Left hindlimb (tissue), 1 donor: Measurements from ENCODE around the gene STKLD1.
"Not testable (repeated sequence)": the region's sequence is repeated elsewhere in the genome, so short reads cannot be mapped to it uniquely, and the experiment has no call there.

ENCODE experiments used
- DNase-seq: peaks from one replicate; pipeline ENCODE4 v3.0.0-alpha.2; 2018

The STKLD1 gene

GRCh38 chr9:133366435-133366834 is 9.7 kb upstream of the STKLD1 start:
- DNase-seq, result no peak

DNA sequence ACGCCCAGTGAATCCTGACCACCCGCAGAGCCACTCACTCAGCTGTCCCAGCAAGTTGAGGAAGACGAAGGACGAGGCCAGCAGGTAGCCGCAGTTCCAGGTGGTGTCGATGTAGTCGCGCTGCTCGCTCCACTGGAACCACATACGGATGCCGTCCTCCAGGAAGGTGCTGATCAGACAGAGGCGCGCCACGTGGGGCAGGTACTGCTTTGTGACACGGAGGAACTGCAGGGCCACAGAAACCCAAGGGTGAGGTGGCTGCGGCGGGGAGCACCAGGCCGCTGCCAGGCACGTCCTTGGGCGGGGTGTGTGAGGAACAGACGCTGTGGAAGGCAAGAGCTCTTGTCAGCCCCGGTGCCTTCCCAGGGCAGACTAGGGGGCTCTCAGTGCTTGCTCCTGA is 8.9 kb upstream of the STKLD1 start:
- no peak for DNase-seq

GRCh38 chr9:133367778-133368177 is 8.4 kb upstream of the STKLD1 start:
- DNase-seq, result no peak

DNA sequence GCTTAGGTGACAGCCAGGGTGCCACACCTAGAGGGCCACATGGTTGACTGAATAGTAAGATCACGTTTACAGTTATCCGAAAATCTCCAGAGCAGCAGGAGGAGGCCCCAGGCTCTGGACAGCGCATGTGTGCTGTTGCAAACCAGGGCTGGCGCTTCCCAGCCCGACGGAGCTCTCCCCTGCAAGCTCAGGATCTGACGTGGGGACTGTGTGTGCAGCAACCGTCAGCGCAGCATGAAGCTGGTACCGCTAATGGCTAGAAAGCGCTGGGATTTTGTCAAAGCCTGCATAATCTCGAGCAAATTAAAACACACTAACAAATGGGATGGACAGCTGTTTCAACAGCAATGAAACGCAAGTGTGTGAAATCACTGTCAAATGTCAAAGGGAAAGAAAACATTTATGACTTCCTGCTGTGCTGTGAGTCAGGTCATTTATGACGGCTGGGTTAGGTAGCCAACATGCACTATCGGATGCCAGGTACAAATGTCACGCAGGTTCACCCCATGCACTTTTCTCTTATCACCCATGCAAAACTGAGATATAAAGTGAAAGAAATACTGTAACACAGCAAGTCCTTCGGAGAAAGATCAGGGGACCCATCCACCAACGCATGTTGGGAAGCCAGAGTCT is 7.8 kb upstream of the STKLD1 start:
- no peak for DNase-seq

- DNase-seq, result no peak
Observed at GRCh38 chr9:133369422-133369821, 6.7 kb upstream of the STKLD1 start.

DNA sequence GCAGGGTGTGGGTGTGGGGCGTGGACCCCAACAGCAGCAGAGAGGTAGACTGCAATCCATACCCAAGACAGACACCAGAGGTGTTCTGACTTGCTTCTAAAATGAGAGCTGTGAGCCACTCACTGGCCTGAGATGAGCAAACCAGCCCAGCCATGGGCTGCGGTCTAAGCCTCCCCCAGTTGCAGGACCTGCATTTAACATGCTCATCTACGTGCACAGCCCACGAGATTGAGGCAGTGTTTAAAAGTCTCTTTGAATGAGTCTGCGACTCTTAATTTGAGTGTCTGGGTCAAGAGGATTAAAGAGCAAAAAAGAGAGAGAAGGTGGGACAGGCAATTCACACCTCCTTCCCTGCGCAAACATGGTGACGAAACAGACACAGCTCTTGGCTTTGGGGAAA is 6.2 kb upstream of the STKLD1 start:
- DNase-seq, result no peak

GRCh38 chr9:133370685-133371084 is 5.5 kb upstream of the STKLD1 start:
- no peak for DNase-seq

GRCh38 chr9:133371261-133371711 is 4.9 kb upstream of the STKLD1 start:
- DNase-seq, result no peak

DNA sequence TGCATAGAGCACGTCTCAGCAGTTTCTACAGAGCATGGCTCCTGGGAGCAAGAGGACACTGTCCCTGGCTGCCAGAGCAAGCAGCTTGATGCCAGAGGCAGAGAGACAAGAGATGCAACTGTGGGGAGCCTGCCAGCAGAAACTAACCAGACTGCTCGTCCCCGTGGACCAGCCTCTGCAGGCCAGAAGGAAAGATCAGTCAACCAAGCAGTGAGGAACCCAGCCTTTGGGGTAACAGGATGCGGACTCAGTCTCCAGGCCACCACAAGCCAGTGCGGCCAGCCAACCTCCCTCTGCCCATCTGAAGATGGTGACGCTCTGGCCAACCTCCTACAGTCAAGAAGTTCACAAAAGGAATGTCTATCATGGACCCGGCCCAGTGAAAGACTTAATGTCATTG is 4.0 kb upstream of the STKLD1 start:
- no peak for DNase-seq

DNA sequence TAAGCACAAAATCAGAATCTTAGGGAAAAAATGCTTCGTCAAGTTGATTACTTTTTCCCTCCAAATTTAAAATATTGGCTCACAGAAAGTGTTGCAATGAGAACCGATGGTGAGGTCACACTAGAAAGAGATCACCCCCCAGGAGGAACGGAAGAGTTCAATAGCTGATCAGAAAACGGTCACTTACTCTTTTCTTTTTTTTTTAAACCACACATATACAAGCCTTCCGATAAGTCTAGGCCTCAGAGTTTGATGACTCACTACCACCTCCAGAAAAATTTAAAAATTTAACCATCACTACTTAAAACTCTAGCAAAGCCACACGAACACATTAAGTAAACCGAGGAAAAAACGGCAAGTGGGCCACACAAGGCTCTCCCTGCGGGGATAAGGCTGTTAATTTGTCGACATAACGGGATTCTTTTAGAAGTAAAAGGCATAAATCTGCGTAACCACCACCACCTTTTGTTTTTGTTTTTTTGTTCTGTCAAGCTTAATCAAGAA is 1.5 kb upstream of the STKLD1 start:
- no peak for DNase-seq

DNA sequence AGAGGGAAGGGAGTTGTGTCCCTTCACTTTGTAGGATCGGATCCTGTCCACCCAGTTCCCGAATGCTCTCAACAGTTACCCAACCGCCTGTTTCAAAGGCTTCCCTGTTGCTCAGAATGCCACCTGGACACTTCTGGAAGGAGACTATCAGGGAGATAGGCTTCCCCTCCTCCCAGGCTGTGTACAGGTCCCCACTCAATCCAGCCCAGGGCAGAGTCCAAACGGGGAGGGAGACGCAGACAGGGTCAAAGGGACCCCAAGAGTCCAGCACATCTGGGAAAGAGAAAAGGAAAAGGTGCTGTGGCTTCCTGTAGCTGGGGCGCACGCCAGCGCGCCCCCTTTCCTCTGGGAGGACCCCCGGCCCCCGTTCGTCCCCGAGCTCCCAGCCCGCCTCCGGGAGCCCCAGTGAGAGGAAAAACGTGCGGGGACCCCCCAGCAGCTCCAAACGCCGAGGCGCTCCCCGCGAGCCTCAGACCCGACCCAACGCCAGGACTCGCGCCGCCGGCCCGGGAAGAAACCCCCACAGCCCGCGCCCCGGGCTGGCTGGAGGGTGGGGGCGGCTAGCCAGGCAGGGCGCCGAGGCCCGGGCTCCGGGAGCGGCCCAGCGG is 946 bp upstream of the STKLD1 start:
- no peak for DNase-seq

GRCh38 chr9:133377280-133377679 is 1.1 kb downstream of the STKLD1 start:
- DNase-seq, result not testable (repeated sequence)

GRCh38 chr9:133377721-133378216 is 1.6 kb downstream of the STKLD1 start:
- DNase-seq, result no peak

DNA sequence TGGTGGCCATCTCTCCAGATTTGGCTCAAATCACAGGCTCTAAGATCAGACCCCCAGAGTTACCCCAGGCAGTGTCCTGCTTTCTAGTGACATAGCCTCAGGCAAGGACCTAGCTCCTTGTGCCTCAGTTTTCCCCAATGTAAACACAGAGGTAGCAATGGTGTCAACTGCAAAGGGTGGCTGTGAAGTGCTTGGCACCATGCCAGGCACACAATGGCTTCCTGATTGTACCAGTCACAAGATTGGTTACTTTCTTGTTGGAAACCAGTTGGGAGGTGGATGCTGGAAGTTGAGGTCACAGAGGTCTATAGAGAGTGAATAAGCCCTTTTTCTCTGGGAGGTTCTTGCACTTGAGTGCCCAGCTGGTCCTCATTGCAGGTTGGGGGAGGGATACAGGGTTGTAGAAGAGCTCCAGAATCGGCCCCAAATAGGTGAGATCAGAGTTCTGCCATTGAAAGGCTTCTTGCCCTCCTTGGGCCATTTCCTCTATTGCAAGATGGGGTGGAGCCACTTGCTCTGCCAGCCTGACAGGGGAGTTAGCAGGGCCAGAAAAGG is 2.3 kb downstream of the STKLD1 start:
- no peak for DNase-seq

DNA sequence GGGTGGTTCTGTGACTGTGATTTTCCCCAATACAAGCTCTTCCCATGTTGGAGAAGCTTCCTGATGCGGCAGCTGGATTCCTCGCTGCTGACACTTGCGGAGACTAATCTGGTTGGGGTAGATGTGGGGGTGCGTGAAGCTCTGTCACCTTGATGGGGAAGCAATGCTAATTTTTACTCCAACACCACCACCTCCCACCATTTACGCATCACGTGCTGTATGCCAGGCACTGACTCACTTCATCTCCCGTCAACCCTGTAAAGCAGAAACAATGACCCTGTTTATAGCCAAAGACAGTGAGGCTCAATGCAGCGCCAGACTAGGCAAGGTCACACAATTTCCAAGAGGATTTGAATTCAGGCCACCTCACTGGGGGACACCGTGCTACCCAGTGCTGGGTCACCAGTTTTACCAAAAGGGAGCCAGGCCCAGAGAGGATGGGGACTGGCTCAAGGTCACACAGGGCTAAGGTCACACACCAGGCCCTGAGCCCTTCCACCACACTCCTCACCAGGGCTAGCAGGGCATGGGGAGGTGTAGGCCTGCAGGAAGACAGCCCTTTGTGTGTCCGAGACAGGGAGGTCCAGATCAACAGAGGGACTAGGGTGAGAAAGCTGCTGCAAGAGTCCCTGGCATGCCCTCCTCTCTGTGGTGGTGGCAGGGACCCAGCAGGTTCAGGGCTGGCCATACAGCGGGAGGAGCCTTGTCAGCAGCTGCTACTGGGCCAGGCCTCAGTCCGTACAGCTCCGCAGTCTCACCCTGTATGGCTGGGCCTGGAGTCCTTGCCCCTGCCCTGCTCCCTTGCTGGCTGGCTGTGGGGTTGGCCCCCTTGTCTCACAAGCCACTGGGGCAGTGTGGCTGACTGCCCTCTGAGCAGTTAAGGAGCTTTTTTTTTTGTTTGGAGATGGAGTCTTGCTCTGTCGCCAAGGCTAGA is 3.3 kb downstream of the STKLD1 start:
- no peak for DNase-seq

DNA sequence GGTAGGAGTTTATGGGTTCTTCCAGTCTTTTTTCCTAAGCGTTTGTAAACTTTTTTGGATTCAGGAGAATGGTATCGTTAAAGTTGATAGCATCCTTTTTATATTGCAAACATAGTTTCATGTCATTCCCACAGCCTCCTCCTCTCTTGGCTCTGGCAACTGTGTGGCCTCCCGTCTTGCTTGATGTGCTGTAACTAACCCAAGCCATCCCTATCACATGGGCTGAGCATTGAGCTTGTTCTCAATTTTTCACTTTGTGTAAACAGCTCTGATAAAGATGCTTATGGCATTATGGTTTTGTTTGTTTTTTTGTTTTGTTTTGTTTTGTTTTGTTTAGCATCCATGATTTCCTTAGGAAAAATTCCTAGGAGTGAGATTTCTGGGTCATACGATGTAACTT is 4.6 kb downstream of the STKLD1 start:
- DNase-seq, result no peak

GRCh38 chr9:133382507-133383141 is 6.5 kb downstream of the STKLD1 start:
- no peak for DNase-seq

GRCh38 chr9:133383438-133383837 is 7.3 kb downstream of the STKLD1 start:
- DNase-seq, result no peak

- no peak for DNase-seq
Observed at GRCh38 chr9:133384736-133385321, 8.7 kb downstream of the STKLD1 start.

DNA sequence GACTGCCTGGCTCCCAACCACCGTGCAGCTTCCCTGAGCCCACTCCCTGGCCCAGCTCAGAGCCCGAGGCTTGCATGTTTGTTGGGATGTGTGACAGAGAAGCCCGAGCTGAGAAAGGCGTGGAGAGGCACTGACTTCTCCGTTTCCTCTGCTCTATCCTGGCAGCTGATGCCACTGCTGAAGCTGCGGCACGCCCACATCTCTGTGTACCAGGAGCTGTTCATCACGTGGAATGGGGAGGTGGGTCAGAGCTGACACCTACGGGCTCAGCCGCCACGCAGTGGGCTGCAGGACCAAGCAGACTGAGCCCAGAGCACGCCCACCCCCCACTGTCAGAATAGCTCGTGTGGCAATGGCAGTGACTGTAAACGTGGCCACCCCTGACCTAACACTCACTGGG is 9.3 kb downstream of the STKLD1 start:
- no peak for DNase-seq

- no peak for DNase-seq
Observed at GRCh38 chr9:133386338-133386737, 10.2 kb downstream of the STKLD1 start.

DNA sequence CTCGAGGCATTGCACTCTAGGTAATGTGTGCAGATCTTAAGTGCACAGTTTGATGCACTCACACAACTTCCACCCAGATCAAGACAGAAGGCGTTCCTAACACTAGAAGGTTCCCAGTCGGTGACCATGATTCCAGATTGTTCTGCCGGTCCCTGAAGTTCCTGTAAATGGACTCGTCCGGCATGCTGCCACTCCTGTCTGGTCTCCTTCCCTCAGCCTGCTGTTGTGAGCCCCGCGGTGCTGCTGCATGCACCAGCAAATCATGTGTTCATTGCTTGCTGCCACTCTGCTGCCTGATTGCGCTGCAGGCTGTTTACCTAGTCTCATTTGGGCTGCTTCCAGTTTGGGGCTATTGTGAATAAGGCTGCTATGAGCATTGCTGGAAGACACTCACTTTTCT is 11.5 kb downstream of the STKLD1 start:
- DNase-seq, result no peak
